Measurements from ENCODE around the gene TRIM63.

TRIM63 gene

DNA sequence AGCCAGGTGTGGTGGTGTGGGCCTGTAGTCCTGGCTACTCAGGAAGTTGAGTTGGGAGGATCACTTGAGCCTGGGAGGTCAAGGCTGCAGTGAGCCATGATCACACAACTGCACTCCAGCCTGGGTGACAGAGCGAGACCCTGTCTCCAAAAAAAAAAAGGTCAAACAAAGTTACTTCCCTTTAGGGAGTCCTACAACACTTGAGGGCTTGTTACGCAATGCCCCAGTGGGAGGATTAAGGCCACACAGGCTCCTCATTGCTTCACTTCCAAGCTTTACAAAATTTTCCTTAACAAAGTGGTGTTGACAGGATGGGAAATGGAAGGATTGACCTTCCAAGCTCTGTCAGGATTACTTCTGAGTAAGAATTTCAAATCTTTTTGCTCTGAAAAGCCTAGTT lies 52.1 kb downstream of the TRIM63 start (continued):
- TF ChIP-seq, protein P1, sequence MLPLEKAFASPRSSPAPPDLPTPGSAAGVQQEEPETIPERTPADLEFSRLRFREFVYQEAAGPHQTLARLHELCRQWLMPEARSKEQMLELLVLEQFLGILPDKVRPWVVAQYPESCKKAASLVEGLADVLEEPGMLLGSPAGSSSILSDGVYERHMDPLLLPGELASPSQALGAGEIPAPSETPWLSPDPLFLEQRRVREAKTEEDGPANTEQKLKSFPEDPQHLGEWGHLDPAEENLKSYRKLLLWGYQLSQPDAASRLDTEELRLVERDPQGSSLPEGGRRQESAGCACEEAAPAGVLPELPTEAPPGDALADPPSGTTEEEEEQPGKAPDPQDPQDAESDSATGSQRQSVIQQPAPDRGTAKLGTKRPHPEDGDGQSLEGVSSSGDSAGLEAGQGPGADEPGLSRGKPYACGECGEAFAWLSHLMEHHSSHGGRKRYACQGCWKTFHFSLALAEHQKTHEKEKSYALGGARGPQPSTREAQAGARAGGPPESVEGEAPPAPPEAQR (tag by site-specific recombination; IDR thresholded peaks at IDR 0.05), result no peak
- TF ChIP-seq ZNF544 (tag by site-specific recombination; IDR thresholded peaks at IDR 0.05) (no peak), ZNF629 (tag by site-specific recombination; IDR thresholded peaks at IDR 0.05) (no peak), SCRT2 (tag by site-specific recombination; IDR thresholded peaks at IDR 0.05) (no peak)
- TF ChIP-seq, protein P2, sequence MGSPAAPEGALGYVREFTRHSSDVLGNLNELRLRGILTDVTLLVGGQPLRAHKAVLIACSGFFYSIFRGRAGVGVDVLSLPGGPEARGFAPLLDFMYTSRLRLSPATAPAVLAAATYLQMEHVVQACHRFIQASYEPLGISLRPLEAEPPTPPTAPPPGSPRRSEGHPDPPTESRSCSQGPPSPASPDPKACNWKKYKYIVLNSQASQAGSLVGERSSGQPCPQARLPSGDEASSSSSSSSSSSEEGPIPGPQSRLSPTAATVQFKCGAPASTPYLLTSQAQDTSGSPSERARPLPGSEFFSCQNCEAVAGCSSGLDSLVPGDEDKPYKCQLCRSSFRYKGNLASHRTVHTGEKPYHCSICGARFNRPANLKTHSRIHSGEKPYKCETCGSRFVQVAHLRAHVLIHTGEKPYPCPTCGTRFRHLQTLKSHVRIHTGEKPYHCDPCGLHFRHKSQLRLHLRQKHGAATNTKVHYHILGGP (tag by site-specific recombination; IDR thresholded peaks at IDR 0.05), result no peak
- TF ChIP-seq, protein P3, sequence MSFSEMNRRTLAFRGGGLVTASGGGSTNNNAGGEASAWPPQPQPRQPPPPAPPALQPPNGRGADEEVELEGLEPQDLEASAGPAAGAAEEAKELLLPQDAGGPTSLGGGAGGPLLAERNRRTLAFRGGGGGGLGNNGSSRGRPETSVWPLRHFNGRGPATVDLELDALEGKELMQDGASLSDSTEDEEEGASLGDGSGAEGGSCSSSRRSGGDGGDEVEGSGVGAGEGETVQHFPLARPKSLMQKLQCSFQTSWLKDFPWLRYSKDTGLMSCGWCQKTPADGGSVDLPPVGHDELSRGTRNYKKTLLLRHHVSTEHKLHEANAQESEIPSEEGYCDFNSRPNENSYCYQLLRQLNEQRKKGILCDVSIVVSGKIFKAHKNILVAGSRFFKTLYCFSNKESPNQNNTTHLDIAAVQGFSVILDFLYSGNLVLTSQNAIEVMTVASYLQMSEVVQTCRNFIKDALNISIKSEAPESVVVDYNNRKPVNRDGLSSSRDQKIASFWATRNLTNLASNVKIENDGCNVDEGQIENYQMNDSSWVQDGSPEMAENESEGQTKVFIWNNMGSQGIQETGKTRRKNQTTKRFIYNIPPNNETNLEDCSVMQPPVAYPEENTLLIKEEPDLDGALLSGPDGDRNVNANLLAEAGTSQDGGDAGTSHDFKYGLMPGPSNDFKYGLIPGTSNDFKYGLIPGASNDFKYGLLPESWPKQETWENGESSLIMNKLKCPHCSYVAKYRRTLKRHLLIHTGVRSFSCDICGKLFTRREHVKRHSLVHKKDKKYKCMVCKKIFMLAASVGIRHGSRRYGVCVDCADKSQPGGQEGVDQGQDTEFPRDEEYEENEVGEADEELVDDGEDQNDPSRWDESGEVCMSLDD (tag by site-specific recombination; IDR thresholded peaks at IDR 0.05), result no peak
- TF ChIP-seq, protein P4, sequence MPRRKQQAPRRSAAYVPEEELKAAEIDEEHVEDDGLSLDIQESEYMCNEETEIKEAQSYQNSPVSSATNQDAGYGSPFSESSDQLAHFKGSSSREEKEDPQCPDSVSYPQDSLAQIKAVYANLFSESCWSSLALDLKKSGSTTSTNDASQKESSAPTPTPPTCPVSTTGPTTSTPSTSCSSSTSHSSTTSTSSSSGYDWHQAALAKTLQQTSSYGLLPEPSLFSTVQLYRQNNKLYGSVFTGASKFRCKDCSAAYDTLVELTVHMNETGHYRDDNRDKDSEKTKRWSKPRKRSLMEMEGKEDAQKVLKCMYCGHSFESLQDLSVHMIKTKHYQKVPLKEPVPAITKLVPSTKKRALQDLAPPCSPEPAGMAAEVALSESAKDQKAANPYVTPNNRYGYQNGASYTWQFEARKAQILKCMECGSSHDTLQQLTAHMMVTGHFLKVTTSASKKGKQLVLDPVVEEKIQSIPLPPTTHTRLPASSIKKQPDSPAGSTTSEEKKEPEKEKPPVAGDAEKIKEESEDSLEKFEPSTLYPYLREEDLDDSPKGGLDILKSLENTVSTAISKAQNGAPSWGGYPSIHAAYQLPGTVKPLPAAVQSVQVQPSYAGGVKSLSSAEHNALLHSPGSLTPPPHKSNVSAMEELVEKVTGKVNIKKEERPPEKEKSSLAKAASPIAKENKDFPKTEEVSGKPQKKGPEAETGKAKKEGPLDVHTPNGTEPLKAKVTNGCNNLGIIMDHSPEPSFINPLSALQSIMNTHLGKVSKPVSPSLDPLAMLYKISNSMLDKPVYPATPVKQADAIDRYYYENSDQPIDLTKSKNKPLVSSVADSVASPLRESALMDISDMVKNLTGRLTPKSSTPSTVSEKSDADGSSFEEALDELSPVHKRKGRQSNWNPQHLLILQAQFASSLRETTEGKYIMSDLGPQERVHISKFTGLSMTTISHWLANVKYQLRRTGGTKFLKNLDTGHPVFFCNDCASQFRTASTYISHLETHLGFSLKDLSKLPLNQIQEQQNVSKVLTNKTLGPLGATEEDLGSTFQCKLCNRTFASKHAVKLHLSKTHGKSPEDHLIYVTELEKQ (tag by site-specific recombination; IDR thresholded peaks at IDR 0.05; ENCODE audit: borderline replicate concordance), result no peak

DNA sequence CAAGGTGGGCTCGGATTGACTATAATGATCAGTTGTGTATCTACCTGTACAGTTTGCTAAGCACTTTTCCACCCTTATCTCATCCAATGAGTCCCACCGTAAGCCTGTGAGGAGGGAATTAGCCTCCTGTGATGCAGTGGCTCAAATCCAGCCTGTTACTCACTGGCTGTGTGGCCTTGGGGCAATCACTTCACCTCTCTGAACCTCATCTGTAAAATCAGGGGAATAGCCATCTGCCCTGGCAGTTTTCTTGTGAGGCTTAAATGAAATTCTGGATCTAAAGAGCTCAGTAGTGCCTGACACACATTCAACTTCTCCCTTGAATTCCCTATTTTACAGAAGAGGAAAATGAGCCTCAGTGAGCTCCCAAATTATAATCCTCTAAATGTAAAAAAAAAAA lies 53.3 kb downstream of the TRIM63 start:
- no peak overlapping the region for H3K4me3 ChIP-seq (ENCODE audit: low read depth, low read length)
- peak; percentile 71; the same call in 1 of the 2 replicates for TF ChIP-seq ZNF768 (tag by site-specific recombination; IDR thresholded peaks at IDR 0.05)
- TF ChIP-seq, protein P5, sequence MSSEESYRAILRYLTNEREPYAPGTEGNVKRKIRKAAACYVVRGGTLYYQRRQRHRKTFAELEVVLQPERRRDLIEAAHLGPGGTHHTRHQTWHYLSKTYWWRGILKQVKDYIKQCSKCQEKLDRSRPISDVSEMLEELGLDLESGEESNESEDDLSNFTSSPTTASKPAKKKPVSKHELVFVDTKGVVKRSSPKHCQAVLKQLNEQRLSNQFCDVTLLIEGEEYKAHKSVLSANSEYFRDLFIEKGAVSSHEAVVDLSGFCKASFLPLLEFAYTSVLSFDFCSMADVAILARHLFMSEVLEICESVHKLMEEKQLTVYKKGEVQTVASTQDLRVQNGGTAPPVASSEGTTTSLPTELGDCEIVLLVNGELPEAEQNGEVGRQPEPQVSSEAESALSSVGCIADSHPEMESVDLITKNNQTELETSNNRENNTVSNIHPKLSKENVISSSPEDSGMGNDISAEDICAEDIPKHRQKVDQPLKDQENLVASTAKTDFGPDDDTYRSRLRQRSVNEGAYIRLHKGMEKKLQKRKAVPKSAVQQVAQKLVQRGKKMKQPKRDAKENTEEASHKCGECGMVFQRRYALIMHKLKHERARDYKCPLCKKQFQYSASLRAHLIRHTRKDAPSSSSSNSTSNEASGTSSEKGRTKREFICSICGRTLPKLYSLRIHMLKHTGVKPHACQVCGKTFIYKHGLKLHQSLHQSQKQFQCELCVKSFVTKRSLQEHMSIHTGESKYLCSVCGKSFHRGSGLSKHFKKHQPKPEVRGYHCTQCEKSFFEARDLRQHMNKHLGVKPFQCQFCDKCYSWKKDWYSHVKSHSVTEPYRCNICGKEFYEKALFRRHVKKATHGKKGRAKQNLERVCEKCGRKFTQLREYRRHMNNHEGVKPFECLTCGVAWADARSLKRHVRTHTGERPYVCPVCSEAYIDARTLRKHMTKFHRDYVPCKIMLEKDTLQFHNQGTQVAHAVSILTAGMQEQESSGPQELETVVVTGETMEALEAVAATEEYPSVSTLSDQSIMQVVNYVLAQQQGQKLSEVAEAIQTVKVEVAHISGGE (tag by site-specific recombination; conservative IDR thresholded peaks at IDR 0.05; ENCODE audit: low read depth), result no peak
- no peaks in the 10 kb centered on the region for H3K36me3 ChIP-seq (ENCODE audit: control insufficient read depth in 2 of 2, insufficient read depth in 1 of 2, low read length in 2 of 2)
- no peaks in the 10 kb centered on the region for H3K9me3 ChIP-seq (ENCODE audit: control insufficient read depth, insufficient read depth, low read depth, low read length)
- no peaks in the 10 kb centered on the region for H3K4me1 ChIP-seq (ENCODE audit: control insufficient read depth, insufficient read depth, low read length)
- H3K27ac ChIP-seq (ENCODE audit: extremely low read depth, low read depth, low read length), result no peak overlapping the region
- CTCF ChIA-PET, result interaction anchor here (0.6 to 1.6 kb wide), 6 partner anchors 11 to 316 kb away, joined by 3 to 5 read pairs (median 3); partner anchors contain the start of gene PAFAH2
- POLR2A ChIA-PET, result interaction anchor here (0.7 kb wide), 1 partner anchor 125 kb away, joined by 4 read pairs; no protein-coding TSS in a partner anchor
